H1 (cell line): ENCODE results near the gene TTBK2.

Experiments
- CHD2 ChIP-seq: IDR thresholded peaks from 2 replicates; pipeline ENCODE4 v1.6.1; 2012; ENCODE audit warnings: low read length, improper control_type of control experiment
- EGR1 ChIP-seq: IDR thresholded peaks from 2 replicates; pipeline ENCODE4 v1.6.1; 2011; ENCODE audit warnings: low read depth, low read length, borderline replicate concordance
- GABPA ChIP-seq: IDR thresholded peaks from 2 replicates; pipeline ENCODE4 v1.6.1; 2011; ENCODE audit warnings: mild to moderate bottlenecking, low read length, moderate library complexity, borderline replicate concordance; ENCODE audit not compliant: insufficient read depth
- JUND ChIP-seq: IDR thresholded peaks from 2 replicates; pipeline ENCODE4 v1.6.1; 2011; ENCODE audit warnings: mild to moderate bottlenecking, improper control_type of control experiment, low read length
- POLR2A ChIP-seq, 2 experiments: IDR thresholded peaks; 1 replicate in 1 of 2; 2 replicates in 1 of 2; pipeline ENCODE4 v1.6.1; 2011; ENCODE audit warnings: low read depth in 2 of 2, low read length in 2 of 2, mild to moderate bottlenecking in 2 of 2; ENCODE audit errors: control extremely low read depth in 1 of 2
- RAD21 ChIP-seq, 2 experiments: IDR thresholded peaks in 1 of 2; conservative IDR thresholded peaks in 1 of 2; 2 replicates each; pipeline ENCODE4 v1.6.1; 2011; ENCODE audit warnings: low read depth in 2 of 2, low read length in 2 of 2, improper control_type of control experiment in 1 of 2, inconsistent platforms in 1 of 2, mild to moderate bottlenecking in 1 of 2, moderate library complexity in 1 of 2
- SP1 ChIP-seq: IDR thresholded peaks from 2 replicates; pipeline ENCODE4 v1.6.1; 2011; ENCODE audit warnings: low read depth, low read length
- TEAD4 ChIP-seq: IDR thresholded peaks from 2 replicates; pipeline ENCODE4 v1.6.1; 2012; ENCODE audit warnings: low read depth, low read length, inconsistent platforms, mixed read lengths
- TF ChIP-seq, protein P1 (sequence below), 3 experiments: IDR thresholded peaks; 1 replicate in 2 of 3; 2 replicates in 1 of 3; pipeline versions ENCODE4 v1.5.1 to v1.6.1; 2011; ENCODE audit warnings: low read length in 3 of 3, mild to moderate bottlenecking in 3 of 3, inconsistent platforms in 2 of 3, low read depth in 1 of 3, moderate library complexity in 1 of 3; ENCODE audit not compliant: insufficient read depth in 1 of 3; ENCODE audit errors: control extremely low read depth in 1 of 3
- TF ChIP-seq, protein P2 (sequence below): IDR thresholded peaks from 2 replicates; pipeline ENCODE4 v1.6.1; 2012; ENCODE audit warnings: low read length, inconsistent platforms
- TF ChIP-seq, protein P3 (sequence below): IDR thresholded peaks from 2 replicates; pipeline ENCODE4 v1.6.1; 2012; ENCODE audit warnings: inconsistent platforms

DNA sequence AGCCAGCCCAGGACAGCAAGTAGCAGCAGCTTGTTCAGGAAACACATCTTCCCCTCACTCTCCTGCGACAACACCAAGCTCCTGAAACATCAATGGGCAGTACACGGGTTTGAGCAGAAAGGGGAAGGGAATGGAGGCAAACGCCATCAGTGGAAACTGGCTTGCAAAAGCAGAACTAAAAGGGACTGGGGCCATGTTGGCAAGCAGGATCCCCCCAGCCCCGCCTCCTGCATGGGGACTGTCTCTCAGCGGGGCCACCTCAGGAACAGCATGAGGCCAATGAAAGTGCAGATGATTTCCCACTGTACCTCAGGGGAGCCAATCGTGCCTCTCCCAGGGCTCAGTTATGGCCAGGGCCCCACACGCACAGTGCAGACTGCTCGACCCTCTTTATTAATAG, 190.4 kb downstream of the TTBK2 start:
- TF ChIP-seq POLR2A (IDR thresholded peaks at IDR 0.05; ENCODE audit: control extremely low read depth in 1 of 2, low read depth in 2 of 2, low read length in 2 of 2) (no peak), EGR1 (no peak), JUND (no peak), SP1 (no peak), TEAD4 (no peak), CHD2 (no peak), GABPA (no peak), RAD21 (IDR thresholded peaks at IDR 0.05 in 1 of 2, conservative IDR thresholded peaks at IDR 0.05 in 1 of 2; ENCODE audit: low read depth in 2 of 2, low read length in 2 of 2) (no peak)
- TF ChIP-seq, protein P1, sequence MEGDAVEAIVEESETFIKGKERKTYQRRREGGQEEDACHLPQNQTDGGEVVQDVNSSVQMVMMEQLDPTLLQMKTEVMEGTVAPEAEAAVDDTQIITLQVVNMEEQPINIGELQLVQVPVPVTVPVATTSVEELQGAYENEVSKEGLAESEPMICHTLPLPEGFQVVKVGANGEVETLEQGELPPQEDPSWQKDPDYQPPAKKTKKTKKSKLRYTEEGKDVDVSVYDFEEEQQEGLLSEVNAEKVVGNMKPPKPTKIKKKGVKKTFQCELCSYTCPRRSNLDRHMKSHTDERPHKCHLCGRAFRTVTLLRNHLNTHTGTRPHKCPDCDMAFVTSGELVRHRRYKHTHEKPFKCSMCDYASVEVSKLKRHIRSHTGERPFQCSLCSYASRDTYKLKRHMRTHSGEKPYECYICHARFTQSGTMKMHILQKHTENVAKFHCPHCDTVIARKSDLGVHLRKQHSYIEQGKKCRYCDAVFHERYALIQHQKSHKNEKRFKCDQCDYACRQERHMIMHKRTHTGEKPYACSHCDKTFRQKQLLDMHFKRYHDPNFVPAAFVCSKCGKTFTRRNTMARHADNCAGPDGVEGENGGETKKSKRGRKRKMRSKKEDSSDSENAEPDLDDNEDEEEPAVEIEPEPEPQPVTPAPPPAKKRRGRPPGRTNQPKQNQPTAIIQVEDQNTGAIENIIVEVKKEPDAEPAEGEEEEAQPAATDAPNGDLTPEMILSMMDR (IDR thresholded peaks at IDR 0.05; ENCODE audit: control extremely low read depth in 1 of 3, insufficient read depth in 1 of 3, low read depth in 1 of 3, low read length in 3 of 3) = no peak
- TF ChIP-seq, protein P2, sequence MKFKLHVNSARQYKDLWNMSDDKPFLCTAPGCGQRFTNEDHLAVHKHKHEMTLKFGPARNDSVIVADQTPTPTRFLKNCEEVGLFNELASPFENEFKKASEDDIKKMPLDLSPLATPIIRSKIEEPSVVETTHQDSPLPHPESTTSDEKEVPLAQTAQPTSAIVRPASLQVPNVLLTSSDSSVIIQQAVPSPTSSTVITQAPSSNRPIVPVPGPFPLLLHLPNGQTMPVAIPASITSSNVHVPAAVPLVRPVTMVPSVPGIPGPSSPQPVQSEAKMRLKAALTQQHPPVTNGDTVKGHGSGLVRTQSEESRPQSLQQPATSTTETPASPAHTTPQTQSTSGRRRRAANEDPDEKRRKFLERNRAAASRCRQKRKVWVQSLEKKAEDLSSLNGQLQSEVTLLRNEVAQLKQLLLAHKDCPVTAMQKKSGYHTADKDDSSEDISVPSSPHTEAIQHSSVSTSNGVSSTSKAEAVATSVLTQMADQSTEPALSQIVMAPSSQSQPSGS = no peak
- TF ChIP-seq, protein P3, sequence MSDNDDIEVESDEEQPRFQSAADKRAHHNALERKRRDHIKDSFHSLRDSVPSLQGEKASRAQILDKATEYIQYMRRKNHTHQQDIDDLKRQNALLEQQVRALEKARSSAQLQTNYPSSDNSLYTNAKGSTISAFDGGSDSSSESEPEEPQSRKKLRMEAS = no peak
